Body of pancreas (tissue), 4 donors: ENCODE measurements around the gene NAT9. TPM values are rescaled to one million over a fixed set of nuclear protein-coding genes. Genes with fewer than 3 reads are reported as not detected.

Experiments used
- ATAC-seq: fragments of 150-250 bp; one replicate; pipeline ENCODE4 v1.9.1; 2016
- DNase-seq, 4 donors: peaks; one replicate each; pipeline ENCODE4 v3.0.0-alpha.2; 2019
- H3K27ac ChIP-seq, 4 donors: fragments of 200-600 bp; sonication (generic); 1 replicate in 3 of 4; 2 replicates in 1 of 4; pipeline versions ENCODE4 v1.5.1 to v1.6.1; 2016 to 2019; ENCODE audit warnings: mild to moderate bottlenecking in 1 of 4, mixed read lengths in 1 of 4, moderate library complexity in 1 of 4
- H3K27me3 ChIP-seq, 2 donors: fragments of 200-600 bp; sonication (generic); one replicate each; pipeline ENCODE4 v1.6.0; 2016; ENCODE audit warnings: mild to moderate bottlenecking in 1 of 2
- H3K36me3 ChIP-seq, 2 donors: fragments of 200-600 bp; sonication (generic); replicated peaks in 1 of 2; 2 replicates each; pipeline ENCODE4 v1.5.1; 2016; ENCODE audit warnings: low read depth in 2 of 2; ENCODE audit not compliant: insufficient read depth in 1 of 2
- H3K4me1 ChIP-seq: fragments of 200-600 bp; sonication (generic); one replicate; pipeline ENCODE4 v1.6.0; 2016
- H3K4me3 ChIP-seq, 2 donors: fragments of 200-600 bp; sonication (generic); 1 replicate in 1 of 2; 2 replicates in 1 of 2; pipeline ENCODE4 v1.5.1; 2016 to 2019
- H3K9me3 ChIP-seq, 3 donors: fragments of 200-600 bp; sonication (generic); 1 replicate in 2 of 3; 2 replicates in 1 of 3; pipeline ENCODE4 v1.5.1; 2016
- POLR2A ChIP-seq, 3 donors: fragments of 450-650 bp; IDR thresholded peaks; one replicate each; pipeline ENCODE4 v1.6.1; 2016; ENCODE audit warnings: antibody characterized with exemption in 3 of 3, mild to moderate bottlenecking in 2 of 3
- WGBS, 2 donors: methylation state at CpG; one replicate each; pipeline ENCODE4 v1.1.5; 2017; 5-methylcytosine and 5-hydroxymethylcytosine counted together
- intact Hi-C: fragments of 100-400 bp; cut with DNase I; formaldehyde crosslinking; loops from one replicate; pipeline ENCODE4 v1.15.1; 2023
- total RNA-seq, 2 donors: library from RNA; depleted of rRNA; stranded (reverse); fragments of >200 nt; gene quantifications; one replicate each; pipeline ENCODE4 v1.1.0, GENCODE V29; 2016
- TF ChIP-seq, protein P1 (sequence below), 7 experiments: fragments of 450-650 bp in 4 of 7; fragments of 200-600 bp in 3 of 7; sonication (generic) in 3 of 7; IDR thresholded peaks; one replicate each; pipeline ENCODE4 v1.5.1; 2016 to 2019; ENCODE audit warnings: antibody characterized with exemption in 7 of 7

Gene NAT9
- total RNA-seq, 2 donors from 2014 or later: 21.8 to 23.3 TPM

GRCh38 chr17:74768069-74768762 lies 7.9 kb downstream of the NAT9 start:
- DNase-seq: peak; percentile 92 to 97 (median 96)
- 14 to 33% methylated on average over 13 to 17 of the region's 17 CpGs for WGBS, 2 donors
- intact Hi-C loops: no loop called here
- Histone ChIP-seq H3K9me3 (no peaks in the 10 kb centered on the region), H3K4me1 (peaks cover 63% of the 10 kb centered on the region), H3K27ac (peak overlapping the region; percentile 82 to 89 (median 88)), H3K36me3 (peaks cover 0 to 6% of the 10 kb centered on the region in 2 donors), H3K4me3 (no peak overlapping the region), H3K27me3 (no peaks in the 10 kb centered on the region)
- ATAC-seq: peak; percentile 83
- TF ChIP-seq, protein P1, sequence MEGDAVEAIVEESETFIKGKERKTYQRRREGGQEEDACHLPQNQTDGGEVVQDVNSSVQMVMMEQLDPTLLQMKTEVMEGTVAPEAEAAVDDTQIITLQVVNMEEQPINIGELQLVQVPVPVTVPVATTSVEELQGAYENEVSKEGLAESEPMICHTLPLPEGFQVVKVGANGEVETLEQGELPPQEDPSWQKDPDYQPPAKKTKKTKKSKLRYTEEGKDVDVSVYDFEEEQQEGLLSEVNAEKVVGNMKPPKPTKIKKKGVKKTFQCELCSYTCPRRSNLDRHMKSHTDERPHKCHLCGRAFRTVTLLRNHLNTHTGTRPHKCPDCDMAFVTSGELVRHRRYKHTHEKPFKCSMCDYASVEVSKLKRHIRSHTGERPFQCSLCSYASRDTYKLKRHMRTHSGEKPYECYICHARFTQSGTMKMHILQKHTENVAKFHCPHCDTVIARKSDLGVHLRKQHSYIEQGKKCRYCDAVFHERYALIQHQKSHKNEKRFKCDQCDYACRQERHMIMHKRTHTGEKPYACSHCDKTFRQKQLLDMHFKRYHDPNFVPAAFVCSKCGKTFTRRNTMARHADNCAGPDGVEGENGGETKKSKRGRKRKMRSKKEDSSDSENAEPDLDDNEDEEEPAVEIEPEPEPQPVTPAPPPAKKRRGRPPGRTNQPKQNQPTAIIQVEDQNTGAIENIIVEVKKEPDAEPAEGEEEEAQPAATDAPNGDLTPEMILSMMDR (IDR thresholded peaks at IDR 0.05): peak in 1 of 7 experiments; percentile 9
- peak in 2 of 3 donors; percentile 36 to 46 for TF ChIP-seq POLR2A (IDR thresholded peaks at IDR 0.05)

DNA sequence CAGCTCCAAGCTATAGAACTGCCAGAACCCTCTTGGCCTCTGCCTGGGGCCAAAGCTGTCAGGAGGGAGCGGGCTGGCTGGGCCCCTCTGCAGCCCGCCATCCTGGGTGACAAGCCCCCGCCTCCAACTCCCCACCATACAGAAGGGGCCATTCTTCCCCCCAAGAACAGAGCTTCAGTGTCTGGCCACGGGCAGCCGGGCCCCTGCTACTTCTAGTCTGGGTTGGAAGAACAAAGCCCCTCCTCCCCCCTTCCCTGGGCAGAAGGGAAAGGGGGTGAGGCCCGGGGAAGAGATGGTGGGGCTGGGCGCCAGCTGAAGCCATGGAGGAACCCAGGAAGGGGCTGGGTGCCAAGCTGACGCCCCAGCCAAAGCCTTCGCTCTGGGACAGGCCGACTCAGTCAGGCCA lies 9.0 kb downstream of the NAT9 start:
- Histone ChIP-seq H3K9me3 (no peaks in the 10 kb centered on the region), H3K27ac (peak overlapping the region; percentile 82 to 89 (median 88)), H3K27me3 (no peaks in the 10 kb centered on the region), H3K4me1 (peaks cover 73% of the 10 kb centered on the region), H3K4me3 (no peak overlapping the region), H3K36me3 (peaks cover 0 to 1% of the 10 kb centered on the region in 2 donors)
- ATAC-seq (no peak), DNase-seq (peak in 2 of 4 donors; percentile 46 to 60)
- 53 to 69% methylated on average over 3 to 10 of the region's 10 CpGs for WGBS, 2 donors
- intact Hi-C loops: no loop called here
- TF ChIP-seq, protein P1 (IDR thresholded peaks at IDR 0.05): no peak
- TF ChIP-seq POLR2A (IDR thresholded peaks at IDR 0.05): no peak

GRCh38 chr17:74766413-74766812 lies 9.7 kb downstream of the NAT9 start:
- Histone ChIP-seq H3K9me3 (no peaks in the 10 kb centered on the region), H3K4me1 (peaks cover 79% of the 10 kb centered on the region), H3K27me3 (no peaks in the 10 kb centered on the region), H3K27ac (peak overlapping the region in 3 of 4 donors; percentile 82 to 89 (median 87)), H3K4me3 (no peak overlapping the region), H3K36me3 (no peaks in the 10 kb centered on the region)
- no peak for DNase-seq
- intact Hi-C loops: no loop called here
- TF ChIP-seq POLR2A (IDR thresholded peaks at IDR 0.05): no peak
- TF ChIP-seq, protein P1 (IDR thresholded peaks at IDR 0.05): no peak
- ATAC-seq: no peak
- 82 to 83% methylated on average over 2 of the region's 2 CpGs for WGBS, 2 donors

- H3K27me3 ChIP-seq: no peaks in the 10 kb centered on the region
- TF ChIP-seq POLR2A (IDR thresholded peaks at IDR 0.05): no peak
- TF ChIP-seq, protein P1 (IDR thresholded peaks at IDR 0.05): no peak
- H3K36me3 ChIP-seq: no peaks in the 10 kb centered on the region
- H3K27ac ChIP-seq: peak overlapping the region in 1 of 4 donors; percentile 83
- no peaks in the 10 kb centered on the region for H3K9me3 ChIP-seq
- peaks cover 82% of the 10 kb centered on the region for H3K4me1 ChIP-seq
- intact Hi-C loops: no loop called here
- ATAC-seq (no peak), DNase-seq (no peak)
- H3K4me3 ChIP-seq: no peak overlapping the region
- 80 to 86% methylated on average over 4 of the region's 4 CpGs for WGBS, 2 donors
These were observed 11.3 kb downstream of the NAT9 start for GRCh38 chr17:74764751-74765286.
